GM18907 (cell line): ENCODE data around the gene INPP1.
"Not testable (repeated sequence)": the region's sequence is repeated elsewhere in the genome, so short reads cannot be mapped to it uniquely, and the experiment has no call there.

Experiments used
- ATAC-seq: cut with Tn5 transposase; IDR thresholded peaks from one replicate; pipeline ENCODE4 v1.9.1; 2021; ENCODE audit warnings: mild to moderate bottlenecking, moderate library complexity; ENCODE audit not compliant: unreplicated experiment

Gene INPP1

GRCh38 chr2:190333928-190334327 is 9.5 kb upstream of the INPP1 start:
- no peak for ATAC-seq

- no peak for ATAC-seq
These were observed 8.7 kb upstream of the INPP1 start for GRCh38 chr2:190334479-190335224.

- ATAC-seq: no peak
These were observed 8.2 kb upstream of the INPP1 start for GRCh38 chr2:190335225-190335559.

GRCh38 chr2:190335584-190335983 is 7.8 kb upstream of the INPP1 start:
- not testable (repeated sequence) for ATAC-seq

- ATAC-seq: no peak
These were observed 7.0 kb upstream of the INPP1 start for GRCh38 chr2:190336420-190336819.

- ATAC-seq: no peak
These were observed 4.9 kb upstream of the INPP1 start for GRCh38 chr2:190338453-190338852.

- no peak for ATAC-seq
These were observed 4.0 kb upstream of the INPP1 start for GRCh38 chr2:190339394-190339793.

- no peak for ATAC-seq
These were observed 3.0 kb upstream of the INPP1 start for GRCh38 chr2:190340369-190340768.

- ATAC-seq: no peak
These were observed 778 bp upstream of the INPP1 start for GRCh38 chr2:190342611-190343010.

- ATAC-seq: no peak
These were observed 277 bp upstream of the INPP1 start for GRCh38 chr2:190343089-190343535.

- peak; percentile 85 for ATAC-seq
These were observed 963 bp downstream of the INPP1 start for GRCh38 chr2:190344276-190344827.

- ATAC-seq: no peak
These were observed 7.0 kb downstream of the INPP1 start for GRCh38 chr2:190350371-190350770.

- no peak for ATAC-seq
These were observed 8.6 kb downstream of the INPP1 start for GRCh38 chr2:190351955-190352354.

- no peak for ATAC-seq
These were observed 9.5 kb downstream of the INPP1 start for GRCh38 chr2:190352668-190353536.

GRCh38 chr2:190353537-190353899 is 10.1 kb downstream of the INPP1 start:
- no peak for ATAC-seq

- no peak for ATAC-seq
These were observed 10.8 kb downstream of the INPP1 start for GRCh38 chr2:190354003-190354690.

- no peak for ATAC-seq
These were observed 12.7 kb downstream of the INPP1 start for GRCh38 chr2:190355968-190356644.

GRCh38 chr2:190357600-190357999 is 14.2 kb downstream of the INPP1 start:
- ATAC-seq: no peak

GRCh38 chr2:190358655-190359448 is 15.5 kb downstream of the INPP1 start:
- ATAC-seq: not testable (repeated sequence)

- no peak for ATAC-seq
These were observed 17.2 kb downstream of the INPP1 start for GRCh38 chr2:190360561-190360960.
